ENCODE measurements around the gene BRWD1. TPM values are rescaled to one million over a fixed set of nuclear protein-coding genes. Genes with fewer than 3 reads are reported as not detected.

Gene BRWD1
- total RNA-seq, 4 donors from 2014 or later, result 55.0 to 104 (median 67.9) TPM

DNA sequence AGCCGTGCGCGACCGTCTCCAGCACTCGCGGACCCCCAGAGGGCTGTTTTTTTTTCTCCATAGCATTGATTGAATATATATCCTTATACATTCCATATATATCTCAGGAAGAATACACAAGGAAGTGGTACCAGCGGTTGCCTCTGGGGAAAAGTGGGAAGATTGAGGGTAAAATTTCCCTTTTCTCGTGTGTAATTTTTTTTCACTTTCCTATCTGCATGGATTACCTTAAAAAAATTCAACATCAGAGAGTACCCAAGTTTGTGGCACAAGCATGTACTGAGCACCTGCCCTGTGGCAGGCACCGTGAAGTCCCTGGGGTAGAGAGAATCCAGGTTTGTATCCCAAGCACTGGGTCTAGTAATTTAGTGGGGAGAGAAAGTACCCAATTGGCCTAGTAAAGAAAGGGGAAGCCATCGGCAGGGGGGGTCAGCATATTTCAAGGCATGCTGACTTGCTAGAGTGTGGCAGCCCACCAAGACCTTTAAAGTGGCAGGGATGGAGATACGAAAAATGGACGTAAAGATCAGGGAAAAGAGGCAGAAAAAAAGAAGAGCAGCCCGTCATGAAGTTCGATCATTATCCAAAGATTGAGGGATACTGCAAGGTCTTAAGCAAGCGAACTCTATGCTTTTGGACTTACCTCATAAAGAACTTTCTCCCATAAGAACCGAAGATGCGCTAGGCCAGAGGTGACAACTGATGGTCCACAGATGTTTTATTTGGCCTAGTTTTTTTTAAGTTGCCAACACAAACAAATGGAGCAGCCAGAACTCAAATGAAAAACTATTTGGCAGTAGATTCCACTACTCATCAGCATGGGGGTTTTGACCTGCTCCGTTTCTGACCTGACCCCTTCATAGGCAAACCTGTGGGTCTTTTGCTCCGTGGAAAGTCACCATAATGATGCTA, 36.9 kb upstream of the BRWD1 start:
- 69% methylated on average over 19 of the region's 19 CpGs for WGBS
- no peak for DNase-seq (ENCODE audit: extremely low spot score)
- Histone ChIP-seq H3K9me3 (no peaks in the 10 kb centered on the region), H3K27me3 (no peaks in the 10 kb centered on the region), H3K4me1 (peaks cover 19 to 35% (median 32%) of the 10 kb centered on the region in 4 donors), H3K36me3 (peaks cover 0 to 11% (median 0%) of the 10 kb centered on the region in 4 donors), H3K4me3 (peak overlapping the region; percentile 79 to 86 (median 84)), H3K27ac (replicated peaks in 1 of 4) (peak overlapping the region; percentile 91 to 95 (median 94))
- TF ChIP-seq CTCF (IDR thresholded peaks at IDR 0.05) (no peak), POLR2AphosphoS5 (IDR thresholded peaks at IDR 0.05) (peak in 1 of 2 donors; percentile 68)
- intact Hi-C loops (cut with DNase I), result no loop called here

- DNase-seq (ENCODE audit: extremely low spot score), result peak; percentile 98
- H3K27me3 ChIP-seq, result no peaks in the 10 kb centered on the region
- no peak for TF ChIP-seq POLR2A (IDR thresholded peaks at IDR 0.05; ENCODE audit: low read depth)
- TF ChIP-seq CTCF (IDR thresholded peaks at IDR 0.05), result no peak
- TF ChIP-seq POLR2AphosphoS5 (IDR thresholded peaks at IDR 0.05), result peak; percentile 59 to 62
- TF ChIP-seq EP300 (IDR thresholded peaks at IDR 0.05), result no peak
- WGBS, result 12% methylated on average over 35 of the region's 56 CpGs
- H3K36me3 ChIP-seq, result peaks cover 0 to 13% (median 2%) of the 10 kb centered on the region in 4 donors
- peak overlapping the region; percentile 79 to 86 (median 84) for H3K4me3 ChIP-seq
- intact Hi-C loops (cut with DNase I), result no loop called here
- H3K4me1 ChIP-seq, result peaks cover 19 to 41% (median 40%) of the 10 kb centered on the region in 4 donors
- no peaks in the 10 kb centered on the region for H3K9me3 ChIP-seq
- H3K27ac ChIP-seq (replicated peaks in 1 of 4), result peak overlapping the region; percentile 91 to 95 (median 94)
These were observed 36.0 kb upstream of the BRWD1 start for GRCh38 chr21:39349211-39350093.

DNA sequence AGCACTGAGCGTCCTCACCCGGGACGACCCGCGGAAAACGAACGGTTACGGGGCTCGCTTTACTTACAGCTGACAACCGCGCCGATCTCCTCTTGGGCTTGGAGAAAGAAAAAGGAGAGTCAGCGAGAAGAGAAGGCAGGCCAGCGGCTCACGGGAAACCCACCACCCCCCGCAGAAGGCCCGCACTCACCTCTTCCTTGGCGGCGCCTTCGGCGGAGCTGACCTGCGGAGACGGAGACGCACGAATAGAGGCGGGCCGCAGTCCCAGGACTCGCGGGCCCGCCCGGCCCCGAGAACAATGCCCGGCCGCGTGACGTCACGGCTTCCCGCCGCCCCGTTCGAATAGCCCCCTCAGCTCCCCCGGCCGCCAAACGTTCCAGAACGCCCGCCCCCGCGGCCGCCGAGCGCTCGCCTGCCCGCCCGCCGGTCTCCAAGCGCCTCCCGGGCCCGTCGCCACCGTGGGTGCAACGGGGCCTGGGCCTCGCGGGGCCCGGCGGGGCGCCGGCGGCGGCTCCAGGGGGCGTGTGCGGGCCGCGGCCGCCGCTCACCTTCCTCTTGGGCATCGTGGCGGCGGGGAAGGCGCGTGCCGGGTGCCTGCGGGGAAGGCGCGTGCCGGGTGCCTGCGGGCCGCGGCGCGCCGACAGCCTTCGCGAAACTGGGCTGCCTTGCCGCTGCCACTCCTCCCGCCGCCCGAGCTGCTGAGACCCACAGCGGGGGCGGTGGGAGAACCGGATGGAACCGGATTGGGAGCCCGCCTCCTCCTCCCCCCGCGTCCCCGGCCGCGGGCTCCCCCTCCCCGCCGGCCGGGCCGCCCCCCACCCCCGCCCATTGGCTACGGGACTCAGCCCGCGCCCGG, 35.2 kb upstream of the BRWD1 start, which contains the start of gene HMGN1:
Gene HMGN1, minus strand, starts transcription at position 734 of the 856 bp plus-strand sequence. Its CDS starts 171 bp downstream, at position 563.
- Histone ChIP-seq H3K27me3 (no peaks in the 10 kb centered on the region), H3K9me3 (no peaks in the 10 kb centered on the region), H3K27ac (replicated peaks in 1 of 4) (peak within 1 kb of the TSS; percentile 91 to 95 (median 94)), H3K4me1 (peaks cover 19 to 48% (median 42%) of the 10 kb centered on the region in 4 donors), H3K4me3 (peak within 1 kb of the TSS; percentile 79 to 86 (median 84)), H3K36me3 (peaks cover 0 to 22% (median 9%) of the 10 kb centered on the region in 4 donors)
- intact Hi-C loops (cut with DNase I), result loop anchor here (1.0 kb wide), 1 partner anchor 35 kb away; the partner anchor contains the start of gene BRWD1
- DNase-seq (ENCODE audit: extremely low spot score), result peak; percentile 94
- TF ChIP-seq POLR2A (IDR thresholded peaks at IDR 0.05; ENCODE audit: low read depth) (peak; percentile 34), POLR2AphosphoS5 (IDR thresholded peaks at IDR 0.05) (peak in 1 of 2 donors; percentile 71), EP300 (IDR thresholded peaks at IDR 0.05) (no peak), CTCF (IDR thresholded peaks at IDR 0.05) (peak in 1 of 3 experiments; percentile 23)
- WGBS, result 0% methylated on average over 21 of the region's 116 CpGs

GRCh38 chr21:39348040-39348354, 34.6 kb upstream of the BRWD1 start:
- intact Hi-C loops (cut with DNase I), result loop anchor here (1.0 kb wide), 1 partner anchor 35 kb away; the partner anchor contains the start of gene BRWD1
- 2% methylated on average over 11 of the region's 11 CpGs for WGBS
- Histone ChIP-seq H3K27me3 (no peaks in the 10 kb centered on the region), H3K27ac (replicated peaks in 1 of 4) (peak overlapping the region; percentile 91 to 95 (median 94)), H3K9me3 (no peaks in the 10 kb centered on the region), H3K4me1 (peaks cover 19 to 51% (median 42%) of the 10 kb centered on the region in 4 donors), H3K36me3 (peaks cover 0 to 27% (median 15%) of the 10 kb centered on the region in 4 donors), H3K4me3 (peak overlapping the region; percentile 79 to 86 (median 84))
- no peak for DNase-seq (ENCODE audit: extremely low spot score)
- TF ChIP-seq POLR2A (IDR thresholded peaks at IDR 0.05; ENCODE audit: low read depth) (no peak), EP300 (IDR thresholded peaks at IDR 0.05) (no peak), CTCF (IDR thresholded peaks at IDR 0.05) (no peak)

Data from esophagus muscularis mucosa (tissue), 4 donors.